T-helper 1 cell treated with Interleukin-12 subunit alpha and Interleukin-12 subunit beta and Interleukin-4 antibody, amounts not matched to agents 30 μg/mL and 1 μg/mL, for 36 hours (primary cell): ENCODE results near the gene CD38.
A peak's percentile ranks its signal among the peaks of the same experiment; 100 is the strongest.

Source experiments
- H3K27ac Mint-ChIP-seq: one replicate; pipeline ENCODE4 v1.8.0; 2021; ENCODE audit warnings: mild to moderate bottlenecking, mixed read lengths
- H3K27me3 Mint-ChIP-seq: one replicate; pipeline ENCODE4 v1.8.0; 2021; ENCODE audit warnings: low read depth, mixed read lengths
- H3K36me3 Mint-ChIP-seq: one replicate; pipeline ENCODE4 v1.8.0; 2021; ENCODE audit warnings: low read depth, mixed read lengths
- H3K4me1 Mint-ChIP-seq: one replicate; pipeline ENCODE4 v1.8.0; 2021; ENCODE audit warnings: low read depth, mixed read lengths
- H3K4me3 Mint-ChIP-seq: one replicate; pipeline ENCODE4 v1.8.0; 2021; ENCODE audit warnings: mild to moderate bottlenecking, moderate library complexity, mixed read lengths
- H3K9me3 Mint-ChIP-seq: one replicate; pipeline ENCODE4 v1.8.0; 2021; ENCODE audit warnings: mixed read lengths

Gene CD38

DNA sequence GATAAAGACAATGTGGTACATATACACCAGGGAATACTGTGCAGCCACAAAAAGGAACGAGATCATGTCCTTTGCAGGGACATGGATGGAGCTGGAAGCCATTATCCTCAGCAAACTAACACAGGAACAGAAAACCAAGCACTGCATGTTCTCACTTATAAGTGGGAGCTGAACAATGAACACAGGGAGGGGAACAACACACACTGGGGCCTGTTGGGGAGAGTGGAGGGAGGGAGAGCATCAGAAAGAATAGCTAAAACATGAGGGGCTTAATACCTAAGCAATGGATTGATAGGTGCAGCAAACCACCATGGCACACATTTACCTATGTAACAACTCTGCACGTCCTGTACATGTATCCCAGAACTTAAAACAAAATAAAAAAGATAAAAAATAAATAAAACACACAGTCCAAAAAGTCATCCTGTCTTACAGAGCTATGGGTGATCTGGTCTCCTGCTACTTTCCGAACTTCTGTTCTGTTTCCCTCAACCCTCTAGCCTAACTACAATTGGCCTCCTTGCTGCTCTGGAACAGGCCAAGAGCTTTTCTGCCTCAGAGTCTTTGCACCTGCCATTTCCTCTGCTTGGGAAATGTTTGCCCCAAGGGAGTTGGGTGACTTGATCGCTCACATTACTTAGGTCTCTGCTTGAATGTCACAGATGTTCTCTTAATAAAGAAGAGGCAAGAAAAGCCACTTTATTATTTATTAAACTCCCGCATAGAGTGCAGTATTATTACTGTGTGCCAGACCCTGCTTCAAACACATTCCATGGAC lies 1.1 kb upstream of the CD38 start:
- Mint-ChIP-seq H3K27me3 (no peaks in the 10 kb centered on the region), H3K27ac (peak overlapping the region; percentile 85), H3K36me3 (peaks cover 40% of the 10 kb centered on the region), H3K4me3 (peak overlapping the region; percentile 94), H3K9me3 (no peaks in the 10 kb centered on the region), H3K4me1 (peaks cover 66% of the 10 kb centered on the region)

DNA sequence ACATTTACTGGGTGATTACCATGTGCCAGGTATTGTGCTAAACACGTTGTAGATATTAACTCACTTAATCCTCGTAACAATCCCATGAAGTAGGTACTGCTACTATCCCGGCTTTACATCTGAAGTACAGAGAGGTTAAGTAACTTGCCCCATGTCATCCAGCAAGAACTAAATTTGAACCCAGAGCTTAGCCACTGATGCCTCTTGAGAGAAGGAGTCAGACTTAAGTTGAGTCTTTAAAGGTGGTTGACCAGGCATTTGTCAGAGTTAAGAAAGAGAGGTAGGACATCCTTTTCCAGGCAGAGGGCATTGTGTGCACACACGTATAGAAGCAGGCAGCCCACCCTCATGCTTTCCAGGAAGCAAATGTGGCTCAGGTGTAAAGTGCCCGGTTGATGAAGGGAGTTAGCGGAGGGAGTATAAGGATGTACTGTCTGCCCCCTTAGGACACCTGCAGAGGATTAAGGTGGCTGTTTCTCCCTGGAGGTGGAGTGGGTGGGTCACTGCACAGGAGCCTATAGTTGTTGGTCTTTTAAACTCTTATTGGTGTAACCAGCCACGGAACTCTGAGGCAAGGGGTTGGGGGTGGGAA lies 335 bp upstream of the CD38 start:
- Mint-ChIP-seq H3K4me1 (peaks cover 65% of the 10 kb centered on the region), H3K27me3 (no peaks in the 10 kb centered on the region), H3K4me3 (peak overlapping the region; percentile 94), H3K36me3 (peaks cover 40% of the 10 kb centered on the region), H3K9me3 (no peaks in the 10 kb centered on the region), H3K27ac (peak overlapping the region; percentile 85)

DNA sequence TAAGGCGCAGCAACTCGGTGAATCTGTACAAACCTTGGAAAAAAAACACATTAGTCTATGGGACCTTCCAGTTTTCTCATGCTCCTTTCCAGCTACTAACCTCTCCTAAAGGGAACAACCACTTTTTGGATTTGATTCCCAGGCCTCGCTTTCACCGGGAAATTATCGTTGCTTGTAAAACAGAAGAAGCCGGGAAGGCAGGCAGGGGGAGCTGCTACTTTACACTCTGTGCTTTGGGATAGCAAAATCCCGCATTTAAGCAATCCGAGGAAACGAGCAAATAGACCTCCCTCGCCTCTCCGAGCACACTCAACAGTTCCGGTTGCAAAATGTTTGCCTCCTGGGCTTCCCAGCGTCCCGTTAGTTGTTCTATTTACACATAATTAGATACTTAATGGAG lies 1.2 kb downstream of the CD38 start:
- Mint-ChIP-seq H3K36me3 (peaks cover 52% of the 10 kb centered on the region), H3K9me3 (no peaks in the 10 kb centered on the region), H3K4me1 (peaks cover 66% of the 10 kb centered on the region), H3K27ac (peak overlapping the region; percentile 92), H3K4me3 (peak overlapping the region; percentile 94), H3K27me3 (no peaks in the 10 kb centered on the region)

DNA sequence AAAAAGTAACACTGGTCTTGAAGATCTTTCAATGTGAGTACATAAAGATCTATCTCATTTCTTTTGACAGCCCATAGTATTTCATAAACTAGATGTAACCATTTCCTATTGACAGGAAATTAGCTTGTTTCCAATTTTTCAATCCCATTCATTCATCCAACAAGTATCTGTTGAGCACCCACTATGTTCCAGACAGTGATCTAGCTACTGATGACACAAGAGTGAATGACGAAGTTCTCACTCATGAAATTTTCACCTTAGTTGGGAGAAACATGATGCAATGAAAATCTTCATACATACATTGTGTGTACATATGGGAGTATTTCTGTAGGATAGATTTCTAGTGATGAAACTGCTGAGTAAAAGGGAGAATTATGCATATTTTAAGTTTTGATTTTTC lies 1.7 kb downstream of the CD38 start:
- peak overlapping the region; percentile 94 for H3K4me3 Mint-ChIP-seq
- no peaks in the 10 kb centered on the region for H3K9me3 Mint-ChIP-seq
- H3K27me3 Mint-ChIP-seq = no peaks in the 10 kb centered on the region
- H3K27ac Mint-ChIP-seq = peak overlapping the region; percentile 92
- H3K36me3 Mint-ChIP-seq = peaks cover 57% of the 10 kb centered on the region
- peaks cover 67% of the 10 kb centered on the region for H3K4me1 Mint-ChIP-seq

DNA sequence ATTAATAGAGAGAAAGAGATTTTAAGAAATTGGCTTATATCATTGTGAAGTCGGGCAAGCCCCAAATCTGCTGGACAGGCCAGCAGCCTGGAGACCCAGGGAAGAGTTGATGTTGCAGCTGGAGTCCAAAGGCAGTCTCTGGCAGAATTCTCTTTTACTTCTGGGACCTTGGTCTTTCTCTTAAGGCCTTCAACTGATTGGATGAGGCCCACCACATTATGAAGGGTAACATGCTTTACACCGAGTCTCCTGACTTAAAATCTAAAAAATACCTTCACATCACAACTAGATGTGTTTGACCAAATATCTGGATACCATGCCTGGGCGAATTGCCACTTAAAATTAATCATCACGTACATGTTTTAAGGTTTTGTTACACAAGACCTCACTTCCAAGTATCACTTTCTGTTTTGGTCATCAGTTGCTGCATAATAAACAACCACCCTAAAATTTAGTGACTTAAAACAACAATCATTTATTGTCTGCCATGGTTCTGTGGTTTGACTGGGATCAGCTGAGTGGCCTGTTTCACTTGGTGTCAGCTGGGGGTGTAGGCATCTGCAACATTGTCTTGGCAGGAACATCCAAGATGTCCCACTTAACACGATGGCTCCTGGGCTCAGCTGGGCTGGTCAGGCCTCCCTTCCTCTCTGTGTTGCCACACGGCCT lies 3.4 kb downstream of the CD38 start:
- peaks cover 74% of the 10 kb centered on the region for H3K36me3 Mint-ChIP-seq
- H3K4me3 Mint-ChIP-seq = peak overlapping the region; percentile 94

DNA sequence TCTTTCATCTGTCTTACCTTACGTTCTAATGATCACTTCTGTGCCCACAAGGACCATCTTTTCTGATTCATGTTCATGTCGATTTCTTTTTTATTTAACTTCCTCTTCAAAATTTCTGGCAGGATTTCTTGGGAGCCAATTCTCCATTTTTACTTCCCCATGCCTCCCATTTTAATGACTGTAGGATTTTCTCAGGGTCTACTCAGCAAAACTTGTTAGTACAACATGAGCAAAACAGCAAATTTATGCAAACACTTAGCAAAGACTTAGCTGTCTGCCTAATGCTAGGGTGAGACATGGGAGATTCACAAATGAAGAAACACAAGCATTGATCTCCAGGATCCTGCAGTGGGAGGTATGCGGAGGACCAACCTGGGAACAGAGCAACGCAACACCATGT lies 5.5 kb downstream of the CD38 start:
- Mint-ChIP-seq H3K4me1 (peaks cover 64% of the 10 kb centered on the region), H3K9me3 (no peaks in the 10 kb centered on the region), H3K36me3 (peaks cover 87% of the 10 kb centered on the region), H3K27ac (peak overlapping the region; percentile 79), H3K4me3 (peak overlapping the region; percentile 37), H3K27me3 (no peaks in the 10 kb centered on the region)

More for the DNA sequence above, 3.4 kb downstream of the CD38 start:
- peak overlapping the region; percentile 92 for H3K27ac Mint-ChIP-seq
- H3K27me3 Mint-ChIP-seq = no peaks in the 10 kb centered on the region
- H3K4me1 Mint-ChIP-seq = peaks cover 66% of the 10 kb centered on the region
- H3K9me3 Mint-ChIP-seq = no peaks in the 10 kb centered on the region

DNA sequence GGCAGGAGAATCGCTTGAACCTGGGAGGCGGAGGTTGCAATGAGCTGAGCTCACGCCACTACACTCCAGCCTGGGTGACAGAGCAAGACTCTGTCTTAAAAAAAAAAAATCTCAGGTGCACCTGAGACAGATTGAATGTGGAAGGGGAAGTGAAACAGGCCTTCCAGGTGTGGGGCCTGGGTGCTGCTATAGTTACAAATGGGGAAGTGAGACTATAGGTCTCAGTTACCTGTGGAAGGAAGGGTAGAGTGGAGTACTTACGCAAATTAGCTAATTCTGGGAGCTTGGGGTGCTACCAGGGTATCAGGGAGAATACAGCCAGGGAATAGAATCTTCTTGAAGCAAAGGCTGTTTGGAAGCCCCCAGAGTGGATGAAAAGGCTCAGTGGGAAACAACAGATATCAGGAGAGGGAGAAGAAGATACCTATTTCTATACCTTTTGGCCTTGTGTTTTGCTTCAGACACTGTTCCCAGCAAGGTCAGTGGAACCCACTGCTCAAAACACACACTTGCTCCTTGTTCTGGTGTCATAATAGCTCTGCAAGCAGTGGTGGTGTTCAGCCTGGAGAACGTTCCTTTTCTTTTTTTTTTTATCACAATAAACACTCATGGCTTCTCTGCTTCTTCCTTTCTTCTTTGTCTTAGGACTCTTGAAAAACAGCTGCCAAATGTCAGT lies 7.0 kb downstream of the CD38 start:
- H3K4me3 Mint-ChIP-seq = no peak overlapping the region
- peak overlapping the region; percentile 45 for H3K27ac Mint-ChIP-seq
- peaks cover 80% of the 10 kb centered on the region for H3K36me3 Mint-ChIP-seq
- no peaks in the 10 kb centered on the region for H3K9me3 Mint-ChIP-seq
- H3K4me1 Mint-ChIP-seq = peaks cover 65% of the 10 kb centered on the region
- no peaks in the 10 kb centered on the region for H3K27me3 Mint-ChIP-seq

DNA sequence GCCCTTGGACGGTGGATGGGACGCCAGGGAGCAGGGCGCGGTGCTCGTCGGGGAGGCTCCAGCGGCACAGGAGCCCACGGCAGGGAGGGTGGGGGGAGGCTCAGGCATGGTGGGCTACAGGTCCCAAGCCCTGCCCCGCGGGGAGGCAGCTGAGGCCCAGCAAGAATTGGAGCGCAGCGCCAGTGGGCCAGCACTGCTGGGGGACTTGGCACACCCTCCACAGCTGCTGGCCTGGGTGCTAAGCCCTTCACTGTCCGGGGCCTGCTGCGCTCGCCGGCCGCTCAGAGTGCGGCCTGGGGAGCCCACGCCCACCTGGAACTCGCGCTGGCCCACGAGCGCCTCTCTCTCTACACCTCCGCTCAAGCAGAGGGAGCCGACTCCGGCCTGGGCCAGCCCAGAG lies 8.6 kb downstream of the CD38 start:
- H3K27ac Mint-ChIP-seq = no peak overlapping the region
- H3K9me3 Mint-ChIP-seq = no peaks in the 10 kb centered on the region
- no peaks in the 10 kb centered on the region for H3K27me3 Mint-ChIP-seq
- peaks cover 50% of the 10 kb centered on the region for H3K4me1 Mint-ChIP-seq
- H3K36me3 Mint-ChIP-seq = peaks cover 65% of the 10 kb centered on the region
- H3K4me3 Mint-ChIP-seq = no peak overlapping the region

DNA sequence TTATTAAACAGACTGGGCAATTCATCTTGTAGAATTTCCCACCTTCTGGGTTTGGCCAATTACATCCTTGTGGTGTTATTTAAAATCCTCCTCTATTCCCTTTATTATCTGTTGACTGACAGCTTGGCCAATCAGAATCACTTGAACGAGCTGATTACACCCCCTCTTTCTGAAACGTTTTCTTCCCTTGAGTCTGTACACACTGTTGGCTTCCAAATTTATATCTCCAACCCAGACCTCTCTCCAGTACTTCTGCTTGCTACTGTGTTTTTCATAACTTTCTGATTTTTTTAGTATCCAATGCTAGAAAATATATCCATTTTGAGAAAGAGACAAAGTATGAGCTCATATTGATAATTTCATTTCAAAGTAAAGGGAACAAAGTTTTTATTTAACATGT lies 14.8 kb downstream of the CD38 start:
- no peaks in the 10 kb centered on the region for H3K27me3 Mint-ChIP-seq
- H3K4me1 Mint-ChIP-seq = peaks cover 35% of the 10 kb centered on the region
- peak overlapping the region; percentile 43 for H3K27ac Mint-ChIP-seq

DNA sequence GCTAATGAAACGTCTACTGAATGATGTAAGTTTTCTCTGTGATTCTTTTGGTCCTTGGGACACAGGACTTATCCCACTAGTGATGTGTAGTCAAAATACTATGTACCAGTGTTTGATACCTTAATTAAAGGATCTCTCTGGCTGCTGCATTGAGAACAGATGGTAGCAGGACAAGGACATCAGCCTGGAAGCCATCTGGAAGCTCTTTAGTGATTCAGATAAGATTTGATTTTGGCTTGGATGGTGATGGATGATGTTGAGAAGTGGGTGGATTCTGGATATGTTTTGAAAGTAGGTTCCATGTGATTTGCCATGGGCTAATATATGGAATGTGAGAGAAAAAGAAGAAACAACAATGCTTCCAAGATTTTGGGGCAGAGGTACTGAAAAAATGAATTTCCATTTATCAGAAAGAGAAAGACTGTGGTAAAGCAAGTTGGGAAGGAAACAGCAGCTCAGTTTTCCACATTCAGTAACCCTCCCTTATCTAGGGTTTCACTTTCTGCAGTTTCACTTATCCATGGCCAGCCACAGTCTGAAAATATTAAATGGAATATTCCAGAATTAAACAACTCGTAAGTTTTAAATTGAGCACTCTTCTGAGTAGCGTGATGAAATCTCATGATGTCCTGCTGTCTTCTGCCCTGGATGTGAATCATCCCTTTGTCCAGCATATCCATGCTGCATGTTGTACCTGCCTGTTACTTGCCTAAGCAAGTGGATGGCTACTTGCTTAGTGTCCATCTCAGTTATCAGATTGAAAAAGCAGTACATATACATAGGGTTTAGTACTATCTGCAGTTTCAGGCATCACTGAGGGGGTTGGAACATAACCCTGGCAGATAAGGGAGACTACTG lies 15.6 kb downstream of the CD38 start:
- Mint-ChIP-seq H3K4me3 (no peak overlapping the region), H3K27ac (peak overlapping the region; percentile 19), H3K27me3 (no peaks in the 10 kb centered on the region), H3K4me1 (peaks cover 35% of the 10 kb centered on the region), H3K9me3 (no peaks in the 10 kb centered on the region), H3K36me3 (peaks cover 32% of the 10 kb centered on the region)

More for the DNA sequence above, 14.8 kb downstream of the CD38 start:
- Mint-ChIP-seq H3K36me3 (peaks cover 35% of the 10 kb centered on the region), H3K9me3 (no peaks in the 10 kb centered on the region), H3K4me3 (no peak overlapping the region)

DNA sequence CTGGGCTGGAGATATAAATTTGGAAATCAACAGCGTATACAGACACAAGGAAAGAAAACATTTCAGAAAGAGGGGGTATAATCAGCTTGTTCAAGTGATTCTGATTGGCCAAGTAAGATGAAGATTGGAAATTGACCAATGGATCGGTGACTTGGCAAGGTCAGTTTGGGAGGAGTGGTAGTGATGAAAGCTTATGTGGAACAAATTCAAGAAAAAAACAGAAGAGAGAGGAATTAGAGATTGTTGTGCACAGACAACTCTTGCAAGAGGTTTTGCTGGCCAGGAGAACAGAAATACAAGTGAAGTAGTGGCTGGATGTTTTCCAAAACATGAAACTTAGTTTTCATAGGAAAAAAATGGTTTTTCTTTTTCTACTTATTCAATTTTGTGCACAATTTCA lies 16.3 kb downstream of the CD38 start:
- Mint-ChIP-seq H3K4me1 (peaks cover 35% of the 10 kb centered on the region), H3K36me3 (peaks cover 29% of the 10 kb centered on the region), H3K4me3 (peak overlapping the region; percentile 28), H3K9me3 (no peaks in the 10 kb centered on the region), H3K27ac (peak overlapping the region; percentile 19), H3K27me3 (no peaks in the 10 kb centered on the region)

DNA sequence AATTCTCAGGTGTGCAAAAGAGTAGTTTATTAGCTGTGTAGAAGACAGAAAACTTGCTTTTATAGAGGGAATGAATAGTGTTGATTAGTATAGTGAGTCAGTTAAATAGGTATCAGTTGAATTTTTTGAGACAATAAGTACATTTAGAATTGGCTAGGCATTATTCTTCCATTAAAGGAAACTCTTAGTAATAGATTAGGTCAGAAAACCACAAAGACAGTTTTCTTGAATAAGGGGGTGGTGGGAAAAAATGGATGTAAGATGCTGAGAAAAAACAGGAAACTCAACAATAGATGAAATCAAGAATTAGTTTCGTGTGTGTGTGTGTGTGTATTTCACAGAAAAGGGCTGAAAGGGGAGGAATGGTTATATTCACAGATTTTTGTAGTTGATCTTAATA lies 16.8 kb downstream of the CD38 start:
- Mint-ChIP-seq H3K27me3 (no peaks in the 10 kb centered on the region), H3K36me3 (peaks cover 32% of the 10 kb centered on the region), H3K9me3 (no peaks in the 10 kb centered on the region), H3K27ac (peak overlapping the region; percentile 60), H3K4me1 (peaks cover 38% of the 10 kb centered on the region), H3K4me3 (no peak overlapping the region)

DNA sequence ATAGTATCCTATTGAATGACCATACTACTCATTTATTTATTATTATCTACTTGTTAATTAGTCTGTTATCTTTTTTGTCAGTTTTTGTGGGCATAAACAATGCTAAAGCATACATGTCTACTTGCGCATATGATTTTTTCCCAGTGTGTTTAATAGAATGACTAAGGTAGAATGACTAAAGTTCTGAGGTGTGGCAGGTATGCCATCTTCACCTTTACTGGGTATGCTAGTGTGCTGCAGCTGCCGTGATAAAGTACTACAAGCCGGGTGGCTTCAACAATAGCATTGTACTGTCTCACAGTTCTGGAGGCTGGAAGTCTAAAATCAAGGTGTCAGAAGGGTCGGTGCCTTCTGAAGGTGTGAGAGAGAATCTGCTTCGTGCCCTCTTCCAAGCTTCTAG lies 19.2 kb downstream of the CD38 start:
- Mint-ChIP-seq H3K27ac (no peak overlapping the region), H3K9me3 (no peaks in the 10 kb centered on the region), H3K36me3 (peaks cover 38% of the 10 kb centered on the region), H3K4me3 (no peak overlapping the region), H3K27me3 (no peaks in the 10 kb centered on the region), H3K4me1 (peaks cover 46% of the 10 kb centered on the region)

DNA sequence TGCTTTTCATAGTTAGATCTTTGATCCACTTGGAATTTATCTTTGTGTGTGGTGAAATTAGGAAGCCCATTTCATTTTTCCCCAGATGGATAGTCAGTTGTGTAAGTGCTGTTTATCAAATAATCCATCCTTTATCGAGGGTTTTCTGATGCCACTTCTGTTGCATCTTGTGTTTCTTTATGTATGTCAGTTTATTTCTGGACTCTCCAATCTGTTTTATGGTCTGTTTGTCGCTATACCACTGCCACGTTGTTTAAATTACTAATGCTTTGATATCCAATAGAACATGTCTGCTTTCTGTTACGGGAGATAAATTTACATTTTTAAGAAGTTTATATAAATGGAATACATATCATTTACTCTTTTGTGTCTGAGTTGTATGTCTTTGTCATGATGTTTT lies 21.0 kb downstream of the CD38 start:
- Mint-ChIP-seq H3K4me3 (no peak overlapping the region), H3K36me3 (peaks cover 28% of the 10 kb centered on the region), H3K27ac (peak overlapping the region; percentile 8), H3K4me1 (peaks cover 44% of the 10 kb centered on the region), H3K9me3 (no peaks in the 10 kb centered on the region), H3K27me3 (no peaks in the 10 kb centered on the region)
